Sigmoid colon (tissue), 7 donors: ENCODE results near the gene ALS2. TPM values are rescaled to one million over a fixed set of nuclear protein-coding genes. Genes with fewer than 3 reads are reported as not detected.
"Not testable (repeated sequence)": the region's sequence is repeated elsewhere in the genome, so short reads cannot be mapped to it uniquely, and the experiment has no call there.

ENCODE experiments used
- DNase-seq: peaks from one replicate; pipeline ENCODE4 v3.0.0-alpha.2; 2019
- H3K27ac ChIP-seq, 4 donors: fragments of 200-600 bp; sonication (generic); one replicate each; pipeline ENCODE4 v1.5.1; 2016 to 2019; ENCODE audit warnings: mild to moderate bottlenecking in 1 of 4
- H3K27me3 ChIP-seq, 3 donors: fragments of 200-600 bp; sonication (generic); one replicate each; pipeline ENCODE4 v1.5.1; 2019; ENCODE audit warnings: mild to moderate bottlenecking in 1 of 3
- H3K36me3 ChIP-seq, 4 donors: fragments of 200-600 bp; sonication (generic); one replicate each; pipeline ENCODE4 v1.5.1; 2016 to 2019
- H3K4me1 ChIP-seq, 4 donors: fragments of 200-600 bp; sonication (generic); one replicate each; pipeline ENCODE4 v1.5.1; 2017 to 2019
- H3K4me3 ChIP-seq, 4 donors: fragments of 200-600 bp; sonication (generic); one replicate each; pipeline ENCODE4 v1.5.1; 2017 to 2019; ENCODE audit warnings: mild to moderate bottlenecking in 2 of 4, moderate library complexity in 1 of 4
- H3K9me3 ChIP-seq, 4 donors: fragments of 200-600 bp in 3 of 4; sonication (generic) in 3 of 4; one replicate each; pipeline versions ENCODE4 v1.5.1 to v1.6.1; 2013 to 2019
- EP300 ChIP-seq, 4 donors: sonication (generic); formaldehyde crosslinking; IDR thresholded peaks; one replicate each; pipeline ENCODE4 v1.6.1; 2017; ENCODE audit warnings: antibody characterized with exemption in 4 of 4
- POLR2A ChIP-seq, 2 donors: fragments of 450-650 bp; IDR thresholded peaks; one replicate each; pipeline ENCODE4 v1.6.1; 2016; ENCODE audit warnings: antibody characterized with exemption in 2 of 2, mild to moderate bottlenecking in 2 of 2, moderate library complexity in 2 of 2
- POLR2AphosphoS5 ChIP-seq, 4 donors: sonication (generic); formaldehyde crosslinking; IDR thresholded peaks; one replicate each; pipeline ENCODE4 v1.6.1; 2017; ENCODE audit warnings: antibody characterized with exemption in 4 of 4
- WGBS, 2 donors: extraction: QIAGEN DNeasy Blood & Tissue Kit; methylation state at CpG; one replicate each; pipeline ENCODE4 v1.1.7; 2013; 5-methylcytosine and 5-hydroxymethylcytosine counted together
- intact Hi-C: fragments of 100-400 bp; cut with DNase I; formaldehyde crosslinking; loops from one replicate; pipeline ENCODE4 v1.15.1; 2023
- polyA plus RNA-seq, 3 donors: library from polyadenylated mRNA; stranded (reverse); fragments of 200-250 nt; gene quantifications; one replicate each; pipeline ENCODE4 v1.2.3, GENCODE V29; 2013
- total RNA-seq, 4 donors: library from RNA; depleted of rRNA; stranded (reverse); fragments of >200 nt; gene quantifications; one replicate each; pipeline ENCODE4 v1.1.0, GENCODE V29; 2016
- TF ChIP-seq, protein P1 (sequence below), 4 experiments: fragments of 450-650 bp in 3 of 4; fragments of 200-600 bp in 1 of 4; IDR thresholded peaks; one replicate each; pipeline ENCODE4 v1.5.1; 2016 to 2019; ENCODE audit warnings: antibody characterized with exemption in 4 of 4, mild to moderate bottlenecking in 3 of 4, moderate library complexity in 2 of 4
- donor health status: healthy with polysubstance abuse.
- donor health status: Bipolar disorder and iron deficiency.
- donor health status: healthy.

ALS2 gene
- total and polyA plus RNA-seq, 7 donors, result 3.0 to 20.9 (median 17.4) TPM

DNA sequence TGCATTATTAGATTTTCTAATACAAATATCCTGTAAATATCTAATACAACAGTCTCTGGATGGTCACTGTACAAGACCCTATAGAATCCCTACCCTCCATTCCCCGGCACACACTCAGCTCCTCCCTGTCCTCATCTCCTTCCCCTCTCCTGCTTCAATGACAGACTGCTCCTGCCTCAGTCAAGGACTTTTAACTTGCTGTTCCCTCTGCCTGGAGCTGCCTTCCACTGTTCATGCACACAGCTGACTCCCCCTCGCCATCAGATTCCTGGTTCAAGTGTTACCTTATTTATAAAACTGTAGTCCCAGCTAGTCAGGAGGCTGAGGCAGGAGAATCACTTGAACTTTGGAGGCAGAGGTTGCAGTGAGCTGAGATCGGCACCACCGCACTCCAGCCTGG, 28.9 kb upstream of the ALS2 start:
- intact Hi-C loops, result no loop called here
- TF ChIP-seq, protein P1, sequence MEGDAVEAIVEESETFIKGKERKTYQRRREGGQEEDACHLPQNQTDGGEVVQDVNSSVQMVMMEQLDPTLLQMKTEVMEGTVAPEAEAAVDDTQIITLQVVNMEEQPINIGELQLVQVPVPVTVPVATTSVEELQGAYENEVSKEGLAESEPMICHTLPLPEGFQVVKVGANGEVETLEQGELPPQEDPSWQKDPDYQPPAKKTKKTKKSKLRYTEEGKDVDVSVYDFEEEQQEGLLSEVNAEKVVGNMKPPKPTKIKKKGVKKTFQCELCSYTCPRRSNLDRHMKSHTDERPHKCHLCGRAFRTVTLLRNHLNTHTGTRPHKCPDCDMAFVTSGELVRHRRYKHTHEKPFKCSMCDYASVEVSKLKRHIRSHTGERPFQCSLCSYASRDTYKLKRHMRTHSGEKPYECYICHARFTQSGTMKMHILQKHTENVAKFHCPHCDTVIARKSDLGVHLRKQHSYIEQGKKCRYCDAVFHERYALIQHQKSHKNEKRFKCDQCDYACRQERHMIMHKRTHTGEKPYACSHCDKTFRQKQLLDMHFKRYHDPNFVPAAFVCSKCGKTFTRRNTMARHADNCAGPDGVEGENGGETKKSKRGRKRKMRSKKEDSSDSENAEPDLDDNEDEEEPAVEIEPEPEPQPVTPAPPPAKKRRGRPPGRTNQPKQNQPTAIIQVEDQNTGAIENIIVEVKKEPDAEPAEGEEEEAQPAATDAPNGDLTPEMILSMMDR (IDR thresholded peaks at IDR 0.05), result no peak
- TF ChIP-seq POLR2A (IDR thresholded peaks at IDR 0.05) (no peak), POLR2AphosphoS5 (IDR thresholded peaks at IDR 0.05) (no peak), EP300 (IDR thresholded peaks at IDR 0.05) (no peak)
- Histone ChIP-seq H3K27ac (no peak overlapping the region), H3K9me3 (no peaks in the 10 kb centered on the region), H3K36me3 (no peaks in the 10 kb centered on the region), H3K27me3 (no peaks in the 10 kb centered on the region), H3K4me1 (no peaks in the 10 kb centered on the region), H3K4me3 (no peak overlapping the region)
- 90 to 92% methylated on average over 4 of the region's 4 CpGs for WGBS, 2 donors
- DNase-seq, result no peak

DNA sequence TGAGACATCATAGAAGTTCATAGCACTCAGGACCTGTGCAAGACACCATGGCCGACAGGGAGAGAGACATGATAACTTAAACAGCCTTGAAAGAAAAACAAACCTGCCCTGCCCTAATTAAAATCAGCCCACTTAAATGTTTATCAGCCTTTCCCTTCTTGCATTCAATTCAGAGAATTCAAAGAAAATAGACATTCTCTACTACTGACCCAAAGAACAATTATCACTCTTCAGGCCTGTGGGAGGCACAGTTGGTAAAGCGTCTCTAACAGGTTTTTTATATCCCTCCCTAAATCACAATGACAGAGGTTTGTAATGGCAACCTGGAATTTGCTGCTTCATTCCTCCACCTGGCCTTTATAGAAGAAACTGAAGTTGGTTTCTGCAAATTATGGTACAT, 27.3 kb upstream of the ALS2 start:
- no peaks in the 10 kb centered on the region for H3K36me3 ChIP-seq
- no peak for DNase-seq
- intact Hi-C loops, result no loop called here
- WGBS, 2 donors, result 49 to 72% methylated on average over 2 of the region's 2 CpGs
- H3K27ac ChIP-seq, result peak overlapping the region in 3 of 4 donors; percentile 29 to 38 (median 30)
- no peaks in the 10 kb centered on the region for H3K27me3 ChIP-seq
- no peak overlapping the region for H3K4me3 ChIP-seq
- H3K4me1 ChIP-seq, result no peaks in the 10 kb centered on the region
- TF ChIP-seq, protein P1 (IDR thresholded peaks at IDR 0.05), result no peak
- TF ChIP-seq POLR2A (IDR thresholded peaks at IDR 0.05) (no peak), POLR2AphosphoS5 (IDR thresholded peaks at IDR 0.05) (no peak), EP300 (IDR thresholded peaks at IDR 0.05) (no peak)
- H3K9me3 ChIP-seq, result no peaks in the 10 kb centered on the region

DNA sequence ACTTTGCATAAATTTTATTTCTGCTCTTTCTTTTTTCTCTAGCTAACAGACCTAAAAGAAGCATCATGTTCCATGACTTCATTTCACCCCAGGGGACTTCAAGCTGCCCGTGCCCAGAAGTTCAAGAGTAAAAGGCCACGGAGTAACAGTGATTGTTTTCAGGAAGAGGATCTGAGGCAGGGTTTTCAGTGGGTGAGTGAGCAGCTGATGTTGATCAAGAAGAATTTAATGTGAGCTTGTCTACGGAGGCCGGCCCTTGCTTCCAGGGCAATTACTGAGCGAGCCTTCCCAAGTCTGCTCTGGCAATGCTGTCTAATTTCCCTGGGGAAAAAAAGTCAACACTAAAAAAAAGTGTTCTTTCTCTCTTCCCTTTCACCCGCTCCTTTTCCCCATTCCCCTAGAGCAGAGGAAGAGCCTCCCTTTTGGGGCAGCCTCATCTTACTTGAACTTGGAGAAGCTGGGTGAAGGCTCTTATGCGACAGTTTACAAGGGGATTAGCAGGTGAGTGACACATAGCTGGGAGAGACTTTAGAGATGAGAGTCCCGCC, 26.8 kb upstream of the ALS2 start:
- no peaks in the 10 kb centered on the region for H3K27me3 ChIP-seq
- no peaks in the 10 kb centered on the region for H3K4me1 ChIP-seq
- H3K27ac ChIP-seq, result peak overlapping the region in 3 of 4 donors; percentile 34 to 39 (median 38)
- DNase-seq, result peak; percentile 72
- intact Hi-C loops, result no loop called here
- no peak overlapping the region for H3K4me3 ChIP-seq
- H3K9me3 ChIP-seq, result no peaks in the 10 kb centered on the region
- H3K36me3 ChIP-seq, result no peaks in the 10 kb centered on the region
- TF ChIP-seq POLR2AphosphoS5 (IDR thresholded peaks at IDR 0.05) (peak in 1 of 4 donors; percentile 31), POLR2A (IDR thresholded peaks at IDR 0.05) (no peak), EP300 (IDR thresholded peaks at IDR 0.05) (no peak)
- TF ChIP-seq, protein P1 (IDR thresholded peaks at IDR 0.05), result no peak
- 66 to 77% methylated on average over 8 of the region's 8 CpGs for WGBS, 2 donors

DNA sequence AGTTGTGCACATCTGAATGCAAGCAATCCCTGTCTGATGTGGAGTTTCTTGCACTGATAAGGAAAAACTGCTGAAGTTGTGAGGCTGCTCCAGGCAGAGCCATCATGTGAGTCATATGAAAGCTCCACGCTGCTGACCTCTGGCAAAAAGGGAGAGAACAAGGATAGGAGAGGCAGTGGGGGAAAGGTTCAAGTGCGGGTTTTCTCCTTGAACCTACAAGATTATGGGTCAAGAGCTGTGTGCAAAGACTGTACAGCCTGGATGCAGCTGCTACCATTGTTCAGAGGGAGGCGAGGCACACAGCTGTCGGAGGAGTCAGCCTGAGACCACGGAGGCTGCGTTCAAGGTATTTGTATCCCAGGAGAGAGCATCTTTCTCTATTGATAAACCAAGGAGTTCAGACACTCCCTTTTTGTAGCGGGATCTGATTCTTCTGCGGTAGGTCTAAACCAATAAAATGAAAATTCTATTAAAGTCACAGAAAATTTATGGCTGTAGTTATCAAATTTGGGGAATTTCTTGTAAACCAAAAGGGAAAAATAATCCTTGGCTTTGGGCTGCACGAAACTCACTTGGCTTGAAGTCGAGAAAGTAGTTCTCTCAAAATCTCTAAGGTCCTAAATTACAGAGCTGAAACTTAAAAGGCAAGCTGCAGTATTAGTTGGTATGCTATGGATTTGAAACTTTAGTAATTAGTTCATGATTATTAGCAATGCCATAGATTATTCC, 25.9 kb upstream of the ALS2 start, which contains the start of gene CDK15:
Gene CDK15, plus strand, starts transcription at position 96 of the 729 bp plus-strand sequence. Its CDS starts 128 bp downstream, at position 224.
- TF ChIP-seq POLR2AphosphoS5 (IDR thresholded peaks at IDR 0.05) (peak in 1 of 4 donors; percentile 4), EP300 (IDR thresholded peaks at IDR 0.05) (no peak)
- peak; percentile 69 for DNase-seq
- peak within 1 kb of the TSS; percentile 3 to 39 (median 36) for H3K27ac ChIP-seq
- H3K9me3 ChIP-seq, result no peaks in the 10 kb centered on the region
- no peaks in the 10 kb centered on the region for H3K36me3 ChIP-seq
- no peaks in the 10 kb centered on the region for H3K27me3 ChIP-seq
- H3K4me3 ChIP-seq, result no peak within 1 kb of the TSS
- WGBS, 2 donors, result 63 to 68% methylated on average over 10 of the region's 10 CpGs
- no peaks in the 10 kb centered on the region for H3K4me1 ChIP-seq
- intact Hi-C loops, result no loop called here

DNA sequence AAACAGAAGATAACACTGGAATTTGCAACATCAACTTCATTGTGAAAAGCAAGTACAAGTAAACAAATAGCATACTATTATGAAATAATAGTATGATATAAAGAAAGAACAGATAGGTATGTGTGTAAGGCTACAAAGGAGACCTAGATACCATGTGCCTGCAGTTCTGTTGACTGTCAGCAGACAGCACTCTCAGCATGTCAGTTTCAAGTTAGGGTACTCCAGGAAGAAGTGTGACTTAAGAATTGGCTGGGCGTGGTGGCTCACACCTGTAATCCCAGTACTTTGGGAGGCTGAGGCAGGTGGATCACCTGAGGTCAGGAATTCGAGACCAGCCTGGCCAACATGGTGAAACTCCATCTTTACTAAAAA, 18.2 kb upstream of the ALS2 start:
- not testable (repeated sequence) for H3K9me3 ChIP-seq, H3K36me3 ChIP-seq, H3K27ac ChIP-seq, H3K27me3 ChIP-seq, H3K4me1 ChIP-seq, H3K4me3 ChIP-seq, DNase-seq
- intact Hi-C loops, result loop anchor here (5.0 kb wide), 1 partner anchor 233 kb away; the partner anchor contains the start of gene FZD7
- 71 to 83% methylated on average over 2 of the region's 2 CpGs for WGBS, 2 donors
